Measurements from ENCODE around the gene AGPAT1. TPM values are rescaled to one million over a fixed set of nuclear protein-coding genes. Genes with fewer than 3 reads are reported as not detected.
A peak's percentile ranks its signal among the peaks of the same experiment; 100 is the strongest.

AGPAT1 gene
- total and polyA plus RNA-seq, 2 of the 13 experiments (the other 11 are each of a cell fraction or from before 2014, with no cell fraction given) = 51.3 to 139 TPM

- TF ChIP-seq SKIL (CRISPR knock-in tag; IDR thresholded peaks at IDR 0.05; ENCODE audit: borderline replicate concordance) (no peak), ZNF44 (CRISPR knock-in tag; IDR thresholded peaks at IDR 0.05) (no peak), ZNF350 (CRISPR knock-in tag; IDR thresholded peaks at IDR 0.05; ENCODE audit: borderline replicate concordance, low read depth) (peak; percentile 63; the same call in 1 of the 2 replicates), ZIK1 (CRISPR knock-in tag; IDR thresholded peaks at IDR 0.05; ENCODE audit: borderline replicate concordance, low read depth) (no peak), CC2D1A (CRISPR knock-in tag; IDR thresholded peaks at IDR 0.05) (no peak), SP2 (CRISPR knock-in tag; IDR thresholded peaks at IDR 0.05) (peak; percentile 94), HDAC1 (CRISPR knock-in tag; IDR thresholded peaks at IDR 0.05) (no peak; the same call in 1 of the 2 replicates), TEF (CRISPR knock-in tag; IDR thresholded peaks at IDR 0.05) (no peak), ATF7-NPFF (CRISPR knock-in tag; IDR thresholded peaks at IDR 0.05; ENCODE audit: low read depth) (peak; percentile 78; the same call in 1 of the 2 replicates), ZFAT (CRISPR knock-in tag; conservative IDR thresholded peaks at IDR 0.05) (no peak), DNMT3B (CRISPR knock-in tag; conservative IDR thresholded peaks at IDR 0.05) (no peak), ATF3 (CRISPR knock-in tag; IDR thresholded peaks at IDR 0.05) (no peak), ZNF605 (CRISPR knock-in tag; IDR thresholded peaks at IDR 0.05) (peak; percentile 48), SP140L (CRISPR knock-in tag; IDR thresholded peaks at IDR 0.05; ENCODE audit: borderline replicate concordance) (no peak), TOE1 (CRISPR knock-in tag; IDR thresholded peaks at IDR 0.05) (no peak), GMEB2 (CRISPR knock-in tag; IDR thresholded peaks at IDR 0.05; ENCODE audit: low read depth) (no peak), ZNF704 (CRISPR knock-in tag; IDR thresholded peaks at IDR 0.05; ENCODE audit: borderline replicate concordance) (peak; percentile 36; the same call in 1 of the 2 replicates), KMT2A (CRISPR knock-in tag; IDR thresholded peaks at IDR 0.05) (peak; percentile 27), KDM5A (IDR thresholded peaks at IDR 0.05; ENCODE audit: borderline replicate concordance, low read length) (peak; percentile 81), NR2F2 (IDR thresholded peaks at IDR 0.05; ENCODE audit: borderline replicate concordance, low read depth) (no peak), BRD4 (CRISPR knock-in tag; IDR thresholded peaks at IDR 0.05) (0 out of 2 replicates have a peak, but pooled peaks have one; percentile 31), SMARCC2 (IDR thresholded peaks at IDR 0.05) (no peak)
Measured at GRCh38 chr6:32175711-32176475, at the start of gene AGPAT1 (continued).
